ENCODE measurements around the gene CDK12.

DNA sequence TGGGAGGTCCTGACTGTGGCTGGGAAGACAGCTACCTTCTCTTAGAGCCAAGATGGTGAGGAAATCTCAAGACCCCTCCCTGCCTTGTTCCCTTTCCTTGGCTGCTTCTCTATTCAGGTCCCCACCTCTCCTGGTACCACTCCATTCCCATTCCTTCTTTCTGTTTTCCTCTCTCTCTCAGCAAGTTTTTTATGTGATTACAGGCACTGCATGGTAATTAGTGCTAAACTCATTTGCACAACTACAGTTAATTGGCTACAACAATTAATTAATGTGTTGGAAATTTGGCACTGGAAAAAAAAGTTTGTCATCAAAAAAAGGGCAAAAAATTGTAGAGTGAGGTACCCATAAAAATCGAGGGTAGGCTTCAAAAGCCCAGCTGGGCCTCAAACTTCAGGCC lies 101.1 kb downstream of the CDK12 start:
- no peak for TF ChIP-seq GATA3 (IDR thresholded peaks at IDR 0.05; ENCODE audit: borderline replicate concordance)
- TF ChIP-seq, protein P1, sequence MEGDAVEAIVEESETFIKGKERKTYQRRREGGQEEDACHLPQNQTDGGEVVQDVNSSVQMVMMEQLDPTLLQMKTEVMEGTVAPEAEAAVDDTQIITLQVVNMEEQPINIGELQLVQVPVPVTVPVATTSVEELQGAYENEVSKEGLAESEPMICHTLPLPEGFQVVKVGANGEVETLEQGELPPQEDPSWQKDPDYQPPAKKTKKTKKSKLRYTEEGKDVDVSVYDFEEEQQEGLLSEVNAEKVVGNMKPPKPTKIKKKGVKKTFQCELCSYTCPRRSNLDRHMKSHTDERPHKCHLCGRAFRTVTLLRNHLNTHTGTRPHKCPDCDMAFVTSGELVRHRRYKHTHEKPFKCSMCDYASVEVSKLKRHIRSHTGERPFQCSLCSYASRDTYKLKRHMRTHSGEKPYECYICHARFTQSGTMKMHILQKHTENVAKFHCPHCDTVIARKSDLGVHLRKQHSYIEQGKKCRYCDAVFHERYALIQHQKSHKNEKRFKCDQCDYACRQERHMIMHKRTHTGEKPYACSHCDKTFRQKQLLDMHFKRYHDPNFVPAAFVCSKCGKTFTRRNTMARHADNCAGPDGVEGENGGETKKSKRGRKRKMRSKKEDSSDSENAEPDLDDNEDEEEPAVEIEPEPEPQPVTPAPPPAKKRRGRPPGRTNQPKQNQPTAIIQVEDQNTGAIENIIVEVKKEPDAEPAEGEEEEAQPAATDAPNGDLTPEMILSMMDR (IDR thresholded peaks at IDR 0.05), result no peak
- TF ChIP-seq PHF8 (IDR thresholded peaks at IDR 0.05; ENCODE audit: borderline replicate concordance, low read depth), result no peak
- no peak for TF ChIP-seq RFX5 (IDR thresholded peaks at IDR 0.05)
- TF ChIP-seq, protein P2, sequence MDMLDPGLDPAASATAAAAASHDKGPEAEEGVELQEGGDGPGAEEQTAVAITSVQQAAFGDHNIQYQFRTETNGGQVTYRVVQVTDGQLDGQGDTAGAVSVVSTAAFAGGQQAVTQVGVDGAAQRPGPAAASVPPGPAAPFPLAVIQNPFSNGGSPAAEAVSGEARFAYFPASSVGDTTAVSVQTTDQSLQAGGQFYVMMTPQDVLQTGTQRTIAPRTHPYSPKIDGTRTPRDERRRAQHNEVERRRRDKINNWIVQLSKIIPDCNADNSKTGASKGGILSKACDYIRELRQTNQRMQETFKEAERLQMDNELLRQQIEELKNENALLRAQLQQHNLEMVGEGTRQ (IDR thresholded peaks at IDR 0.05), result no peak
- TF ChIP-seq KDM1A (IDR thresholded peaks at IDR 0.05; ENCODE audit: low read depth), result no peak
- TF ChIP-seq CBX8 (IDR thresholded peaks at IDR 0.05), result no peak
- no peak for TF ChIP-seq NFE2L2 (conservative IDR thresholded peaks at IDR 0.05; ENCODE audit: low read length)
- TF ChIP-seq POLR2A (IDR thresholded peaks at IDR 0.05; ENCODE audit: low read length), result no peak
- TF ChIP-seq, protein P3, sequence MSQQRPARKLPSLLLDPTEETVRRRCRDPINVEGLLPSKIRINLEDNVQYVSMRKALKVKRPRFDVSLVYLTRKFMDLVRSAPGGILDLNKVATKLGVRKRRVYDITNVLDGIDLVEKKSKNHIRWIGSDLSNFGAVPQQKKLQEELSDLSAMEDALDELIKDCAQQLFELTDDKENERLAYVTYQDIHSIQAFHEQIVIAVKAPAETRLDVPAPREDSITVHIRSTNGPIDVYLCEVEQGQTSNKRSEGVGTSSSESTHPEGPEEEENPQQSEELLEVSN (IDR thresholded peaks at IDR 0.05; ENCODE audit: borderline replicate concordance, low read depth), result no peak
- TF ChIP-seq, protein P4, sequence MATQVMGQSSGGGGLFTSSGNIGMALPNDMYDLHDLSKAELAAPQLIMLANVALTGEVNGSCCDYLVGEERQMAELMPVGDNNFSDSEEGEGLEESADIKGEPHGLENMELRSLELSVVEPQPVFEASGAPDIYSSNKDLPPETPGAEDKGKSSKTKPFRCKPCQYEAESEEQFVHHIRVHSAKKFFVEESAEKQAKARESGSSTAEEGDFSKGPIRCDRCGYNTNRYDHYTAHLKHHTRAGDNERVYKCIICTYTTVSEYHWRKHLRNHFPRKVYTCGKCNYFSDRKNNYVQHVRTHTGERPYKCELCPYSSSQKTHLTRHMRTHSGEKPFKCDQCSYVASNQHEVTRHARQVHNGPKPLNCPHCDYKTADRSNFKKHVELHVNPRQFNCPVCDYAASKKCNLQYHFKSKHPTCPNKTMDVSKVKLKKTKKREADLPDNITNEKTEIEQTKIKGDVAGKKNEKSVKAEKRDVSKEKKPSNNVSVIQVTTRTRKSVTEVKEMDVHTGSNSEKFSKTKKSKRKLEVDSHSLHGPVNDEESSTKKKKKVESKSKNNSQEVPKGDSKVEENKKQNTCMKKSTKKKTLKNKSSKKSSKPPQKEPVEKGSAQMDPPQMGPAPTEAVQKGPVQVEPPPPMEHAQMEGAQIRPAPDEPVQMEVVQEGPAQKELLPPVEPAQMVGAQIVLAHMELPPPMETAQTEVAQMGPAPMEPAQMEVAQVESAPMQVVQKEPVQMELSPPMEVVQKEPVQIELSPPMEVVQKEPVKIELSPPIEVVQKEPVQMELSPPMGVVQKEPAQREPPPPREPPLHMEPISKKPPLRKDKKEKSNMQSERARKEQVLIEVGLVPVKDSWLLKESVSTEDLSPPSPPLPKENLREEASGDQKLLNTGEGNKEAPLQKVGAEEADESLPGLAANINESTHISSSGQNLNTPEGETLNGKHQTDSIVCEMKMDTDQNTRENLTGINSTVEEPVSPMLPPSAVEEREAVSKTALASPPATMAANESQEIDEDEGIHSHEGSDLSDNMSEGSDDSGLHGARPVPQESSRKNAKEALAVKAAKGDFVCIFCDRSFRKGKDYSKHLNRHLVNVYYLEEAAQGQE (IDR thresholded peaks at IDR 0.05), result no peak
- no peak for TF ChIP-seq JUN (IDR thresholded peaks at IDR 0.05)
- TF ChIP-seq, protein P5, sequence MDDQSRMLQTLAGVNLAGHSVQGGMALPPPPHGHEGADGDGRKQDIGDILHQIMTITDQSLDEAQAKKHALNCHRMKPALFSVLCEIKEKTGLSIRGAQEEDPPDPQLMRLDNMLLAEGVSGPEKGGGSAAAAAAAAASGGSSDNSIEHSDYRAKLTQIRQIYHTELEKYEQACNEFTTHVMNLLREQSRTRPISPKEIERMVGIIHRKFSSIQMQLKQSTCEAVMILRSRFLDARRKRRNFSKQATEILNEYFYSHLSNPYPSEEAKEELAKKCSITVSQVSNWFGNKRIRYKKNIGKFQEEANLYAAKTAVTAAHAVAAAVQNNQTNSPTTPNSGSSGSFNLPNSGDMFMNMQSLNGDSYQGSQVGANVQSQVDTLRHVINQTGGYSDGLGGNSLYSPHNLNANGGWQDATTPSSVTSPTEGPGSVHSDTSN (IDR thresholded peaks at IDR 0.05), result no peak
